RWPE2 (cell line): ENCODE measurements around the gene COX7A2.
A peak's percentile ranks its signal among the peaks of the same experiment; 100 is the strongest.

Source experiments
- ATAC-seq: fragments of 200-7000 bp; cut with Tn5 transposase; 3 replicates; pipeline ENCODE4 v1.9.1; 2021; ENCODE audit warnings: low read depth
- DNase-seq: peaks from one replicate; pipeline ENCODE4 v3.0.0-alpha.2; 2020; ENCODE audit warnings: low spot score
- H3K27ac ChIP-seq: fragments of 450-650 bp; 2 replicates; pipeline ENCODE4 v1.5.1; 2017; ENCODE audit warnings: mild to moderate bottlenecking; ENCODE audit not compliant: poor library complexity, severe bottlenecking
- H3K27me3 ChIP-seq: fragments of 250-450 bp; sonication (Bioruptor Pico); 2 replicates; pipeline ENCODE4 v1.5.1; 2021; ENCODE audit warnings: mild to moderate bottlenecking, moderate library complexity; ENCODE audit not compliant: insufficient read depth, poor library complexity, severe bottlenecking
- H3K36me3 ChIP-seq: fragments of 250-450 bp; sonication (Bioruptor Pico); 2 replicates; pipeline ENCODE4 v1.5.1; 2020; ENCODE audit warnings: low read depth, mild to moderate bottlenecking, moderate library complexity
- H3K4me1 ChIP-seq: fragments of 250-450 bp; sonication (Bioruptor Pico); 2 replicates; pipeline ENCODE4 v1.5.1; 2021; ENCODE audit warnings: mild to moderate bottlenecking, moderate library complexity; ENCODE audit not compliant: insufficient read depth, poor library complexity, severe bottlenecking
- H3K4me3 ChIP-seq: fragments of 250-450 bp; sonication (Bioruptor Pico); 2 replicates; pipeline ENCODE4 v1.5.1; 2021; ENCODE audit warnings: mild to moderate bottlenecking, moderate library complexity; ENCODE audit not compliant: severe bottlenecking
- H3K9me3 ChIP-seq: fragments of 250-450 bp; sonication (Bioruptor Pico); 2 replicates; pipeline ENCODE4 v1.5.1; 2021; ENCODE audit warnings: mild to moderate bottlenecking, moderate library complexity; ENCODE audit not compliant: severe bottlenecking
- TF ChIP-seq, protein P1 (sequence below): fragments of 450-650 bp; IDR thresholded peaks from one replicate; pipeline ENCODE4 v1.5.1; 2017; ENCODE audit warnings: mild to moderate bottlenecking, moderate library complexity; ENCODE audit not compliant: poor library complexity, severe bottlenecking

The COX7A2 gene, protein sequence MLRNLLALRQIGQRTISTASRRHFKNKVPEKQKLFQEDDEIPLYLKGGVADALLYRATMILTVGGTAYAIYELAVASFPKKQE

DNA sequence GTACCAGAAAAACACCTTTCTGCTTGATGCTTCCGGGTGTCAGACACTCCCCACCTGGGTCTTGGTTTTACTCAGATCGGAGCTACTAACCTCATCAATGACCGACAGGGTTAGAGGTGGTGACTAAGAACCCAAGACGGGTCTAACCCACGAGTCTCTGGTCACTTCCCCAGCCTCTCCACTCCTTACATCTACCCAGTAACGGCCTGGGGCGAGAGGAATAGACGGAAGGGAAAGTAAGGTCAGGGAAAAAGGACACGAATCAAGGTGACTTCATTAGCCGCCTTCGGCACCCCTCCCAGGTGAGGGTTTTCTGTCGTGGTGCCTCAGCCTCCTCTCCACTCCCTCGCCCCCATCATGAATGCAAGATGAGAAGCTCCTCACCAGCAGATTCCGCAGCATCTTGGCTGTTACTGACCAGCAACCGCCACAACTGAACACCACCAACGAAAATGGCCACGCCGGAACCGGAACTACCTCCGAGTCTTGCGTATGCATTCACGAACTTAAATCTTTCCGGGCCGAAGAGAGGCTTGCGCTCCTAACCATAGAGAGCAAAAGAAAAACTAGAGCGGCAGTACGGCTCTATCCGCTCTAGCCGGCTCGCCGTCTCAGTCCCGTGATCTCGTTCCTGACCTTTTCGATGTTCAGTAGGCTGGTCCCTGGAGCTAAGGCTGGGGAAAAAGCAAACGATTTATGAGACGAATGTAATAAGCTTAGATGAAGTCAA is at the start of gene COX7A2:
Gene COX7A2, minus strand, starts transcription at position 469 of the 730 bp plus-strand sequence. Its CDS starts 67 bp downstream, at position 402.
- Histone ChIP-seq H3K9me3 (no peaks in the 10 kb centered on the region), H3K36me3 (peaks cover 33% of the 10 kb centered on the region), H3K4me1 (peaks cover 10% of the 10 kb centered on the region), H3K27me3 (no peaks in the 10 kb centered on the region), H3K27ac (peak within 1 kb of the TSS; percentile 76), H3K4me3 (peak within 1 kb of the TSS; percentile 63)
- ATAC-seq (peak; percentile 98), DNase-seq (peak; percentile 83)
- TF ChIP-seq, protein P1, sequence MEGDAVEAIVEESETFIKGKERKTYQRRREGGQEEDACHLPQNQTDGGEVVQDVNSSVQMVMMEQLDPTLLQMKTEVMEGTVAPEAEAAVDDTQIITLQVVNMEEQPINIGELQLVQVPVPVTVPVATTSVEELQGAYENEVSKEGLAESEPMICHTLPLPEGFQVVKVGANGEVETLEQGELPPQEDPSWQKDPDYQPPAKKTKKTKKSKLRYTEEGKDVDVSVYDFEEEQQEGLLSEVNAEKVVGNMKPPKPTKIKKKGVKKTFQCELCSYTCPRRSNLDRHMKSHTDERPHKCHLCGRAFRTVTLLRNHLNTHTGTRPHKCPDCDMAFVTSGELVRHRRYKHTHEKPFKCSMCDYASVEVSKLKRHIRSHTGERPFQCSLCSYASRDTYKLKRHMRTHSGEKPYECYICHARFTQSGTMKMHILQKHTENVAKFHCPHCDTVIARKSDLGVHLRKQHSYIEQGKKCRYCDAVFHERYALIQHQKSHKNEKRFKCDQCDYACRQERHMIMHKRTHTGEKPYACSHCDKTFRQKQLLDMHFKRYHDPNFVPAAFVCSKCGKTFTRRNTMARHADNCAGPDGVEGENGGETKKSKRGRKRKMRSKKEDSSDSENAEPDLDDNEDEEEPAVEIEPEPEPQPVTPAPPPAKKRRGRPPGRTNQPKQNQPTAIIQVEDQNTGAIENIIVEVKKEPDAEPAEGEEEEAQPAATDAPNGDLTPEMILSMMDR = no peak

DNA sequence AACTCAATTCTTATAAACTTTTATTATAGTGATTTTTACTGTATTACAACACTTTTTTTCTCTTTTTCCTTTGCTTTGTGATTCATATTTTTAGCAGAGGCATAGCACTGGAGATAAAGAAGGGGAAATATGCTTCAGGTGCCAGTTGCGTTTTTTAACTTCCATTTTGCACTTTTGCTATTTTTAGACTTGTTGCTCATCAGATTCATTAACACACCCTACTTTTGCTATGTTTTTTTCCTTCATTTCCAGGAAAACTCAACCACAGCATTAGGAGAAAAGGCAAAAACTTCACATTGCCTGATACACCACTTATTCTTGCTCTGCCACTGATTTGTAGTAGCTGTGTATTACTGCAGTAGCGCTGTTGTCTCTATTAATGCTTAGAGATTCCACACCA is 49.0 kb upstream of the COX7A2 start:
- DNase-seq = no peak
- Histone ChIP-seq H3K9me3 (no peaks in the 10 kb centered on the region), H3K27ac (no peak overlapping the region), H3K4me1 (peaks cover 7% of the 10 kb centered on the region), H3K36me3 (no peaks in the 10 kb centered on the region), H3K27me3 (no peaks in the 10 kb centered on the region), H3K4me3 (no peak overlapping the region)
- TF ChIP-seq, protein P1 = no peak
- ATAC-seq = no peak

DNA sequence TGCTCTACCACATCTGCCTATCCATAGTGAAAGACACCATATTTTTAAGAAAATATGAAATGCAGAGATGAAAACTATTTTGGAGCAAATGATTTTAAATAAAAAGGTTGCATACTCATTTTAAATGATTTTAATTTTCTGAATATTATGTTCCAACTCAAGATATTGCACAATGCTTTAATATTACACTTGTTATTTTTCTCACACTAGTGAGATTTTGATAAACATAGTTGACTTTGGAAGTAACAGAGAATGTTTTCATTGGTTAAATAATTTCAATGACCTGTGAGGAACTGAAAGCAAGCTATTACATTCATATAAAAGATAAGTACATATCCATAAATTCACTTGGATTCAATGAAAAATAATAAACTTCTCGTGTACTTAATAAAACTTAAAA is 48.1 kb upstream of the COX7A2 start:
- ATAC-seq = no peak
- TF ChIP-seq, protein P1 = no peak
- H3K27ac ChIP-seq = no peak overlapping the region
- H3K4me3 ChIP-seq = no peak overlapping the region
- H3K4me1 ChIP-seq = peaks cover 12% of the 10 kb centered on the region
- no peaks in the 10 kb centered on the region for H3K9me3 ChIP-seq
- H3K27me3 ChIP-seq = no peaks in the 10 kb centered on the region
- no peak for DNase-seq
- no peaks in the 10 kb centered on the region for H3K36me3 ChIP-seq

DNA sequence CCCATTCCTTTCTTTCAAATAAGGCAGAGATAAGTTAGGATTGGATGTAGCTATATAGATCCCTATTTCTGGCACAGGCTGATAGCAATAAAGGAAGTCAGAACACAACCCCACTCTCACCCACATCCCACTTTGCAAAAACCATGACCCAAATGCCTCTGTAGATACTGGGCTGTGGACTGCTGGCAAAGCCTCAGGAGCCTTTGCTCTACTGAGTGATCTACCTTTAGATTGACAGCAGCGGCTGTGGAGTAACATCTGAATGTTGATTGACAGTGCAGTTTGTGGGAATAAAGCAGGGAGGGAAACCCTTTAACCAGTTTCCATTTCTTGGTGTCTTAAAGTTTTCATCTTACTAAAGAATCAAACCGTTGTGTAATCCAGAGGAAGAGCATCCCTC is 47.7 kb upstream of the COX7A2 start:
- H3K9me3 ChIP-seq = no peaks in the 10 kb centered on the region
- TF ChIP-seq, protein P1 = no peak

More for the DNA sequence above, 47.7 kb upstream of the COX7A2 start:
- Histone ChIP-seq H3K4me3 (no peak overlapping the region), H3K27me3 (no peaks in the 10 kb centered on the region), H3K36me3 (no peaks in the 10 kb centered on the region), H3K27ac (no peak overlapping the region), H3K4me1 (peaks cover 15% of the 10 kb centered on the region)
- DNase-seq (no peak), ATAC-seq (no peak)
